Prostate gland (tissue), 2 donors: ENCODE measurements around the gene RBFOX2. TPM values are rescaled to one million over a fixed set of nuclear protein-coding genes. Genes with fewer than 3 reads are reported as not detected.

Source experiments
- DNase-seq: peaks from one replicate; pipeline ENCODE4 v3.0.0-alpha.2; 2019; ENCODE audit warnings: low spot score
- H3K27ac ChIP-seq, 2 donors: fragments of 200-600 bp; sonication (generic); 2 replicates each; pipeline ENCODE4 v1.5.1; 2017 to 2019
- H3K27me3 ChIP-seq: fragments of 200-600 bp; sonication (generic); replicated peaks from 2 replicates; pipeline ENCODE4 v1.5.1; 2019; ENCODE audit not compliant: insufficient read depth
- H3K36me3 ChIP-seq, 2 donors: fragments of 200-600 bp; sonication (generic); 1 replicate in 1 of 2; 2 replicates in 1 of 2; pipeline versions ENCODE4 v1.5.1 to v1.8.1; 2017 to 2019
- H3K4me1 ChIP-seq: fragments of 200-600 bp; sonication (generic); replicated peaks from 2 replicates; pipeline ENCODE4 v1.5.1; 2019
- H3K4me3 ChIP-seq, 2 donors: fragments of 200-600 bp; sonication (generic); 2 replicates each; pipeline ENCODE4 v1.5.1; 2017 to 2019
- H3K9me3 ChIP-seq: fragments of 200-600 bp; sonication (generic); 2 replicates; pipeline ENCODE4 v1.5.1; 2017
- CTCF ChIP-seq, 4 experiments: fragments of 200-600 bp in 2 of 4; fragments of 450-650 bp in 2 of 4; sonication (generic) in 2 of 4; IDR thresholded peaks; 1 replicate in 3 of 4; 2 replicates in 1 of 4; pipeline ENCODE4 v1.5.1; 2016 to 2019; ENCODE audit warnings: antibody characterized with exemption in 4 of 4, mild to moderate bottlenecking in 2 of 4, moderate library complexity in 2 of 4
- POLR2A ChIP-seq: fragments of 450-650 bp; IDR thresholded peaks from one replicate; pipeline ENCODE4 v1.6.1; 2016; ENCODE audit warnings: antibody characterized with exemption, mild to moderate bottlenecking
- POLR2AphosphoS5 ChIP-seq: sonication (generic); formaldehyde crosslinking; IDR thresholded peaks from one replicate; pipeline ENCODE4 v1.6.1; 2017; ENCODE audit warnings: antibody characterized with exemption
- WGBS: methylation state at CpG from one replicate; pipeline ENCODE4 v1.1.5; 2018; 5-methylcytosine and 5-hydroxymethylcytosine counted together
- intact Hi-C: fragments of 100-400 bp; cut with DNase I; formaldehyde crosslinking; loops from one replicate; pipeline ENCODE4 v1.14.2; 2022
- total RNA-seq, 2 donors: library from RNA; depleted of rRNA; stranded (reverse); fragments of >200 nt; gene quantifications; one replicate each; pipeline ENCODE4 v1.1.0, GENCODE V29; 2016

The RBFOX2 gene
- total RNA-seq, 2 donors from 2014 or later: 59.8 to 79.4 TPM

- no peaks in the 10 kb centered on the region for H3K36me3 ChIP-seq
- H3K4me3 ChIP-seq: no peak overlapping the region
- no peaks in the 10 kb centered on the region for H3K27me3 ChIP-seq
- no peak for TF ChIP-seq POLR2A
- no peak for TF ChIP-seq POLR2AphosphoS5
- no peak for TF ChIP-seq CTCF (IDR thresholded peaks at IDR 0.05)
- DNase-seq: no peak
- H3K4me1 ChIP-seq: no peaks in the 10 kb centered on the region
- no peaks in the 10 kb centered on the region for H3K9me3 ChIP-seq
- 12% methylated on average over 2 of the region's 2 CpGs for WGBS
- intact Hi-C loops: no loop called here
- H3K27ac ChIP-seq: peak overlapping the region in 1 of 2 donors; percentile 14
Observed at GRCh38 chr22:35904336-35904692, 124.3 kb downstream of the RBFOX2 start.

DNA sequence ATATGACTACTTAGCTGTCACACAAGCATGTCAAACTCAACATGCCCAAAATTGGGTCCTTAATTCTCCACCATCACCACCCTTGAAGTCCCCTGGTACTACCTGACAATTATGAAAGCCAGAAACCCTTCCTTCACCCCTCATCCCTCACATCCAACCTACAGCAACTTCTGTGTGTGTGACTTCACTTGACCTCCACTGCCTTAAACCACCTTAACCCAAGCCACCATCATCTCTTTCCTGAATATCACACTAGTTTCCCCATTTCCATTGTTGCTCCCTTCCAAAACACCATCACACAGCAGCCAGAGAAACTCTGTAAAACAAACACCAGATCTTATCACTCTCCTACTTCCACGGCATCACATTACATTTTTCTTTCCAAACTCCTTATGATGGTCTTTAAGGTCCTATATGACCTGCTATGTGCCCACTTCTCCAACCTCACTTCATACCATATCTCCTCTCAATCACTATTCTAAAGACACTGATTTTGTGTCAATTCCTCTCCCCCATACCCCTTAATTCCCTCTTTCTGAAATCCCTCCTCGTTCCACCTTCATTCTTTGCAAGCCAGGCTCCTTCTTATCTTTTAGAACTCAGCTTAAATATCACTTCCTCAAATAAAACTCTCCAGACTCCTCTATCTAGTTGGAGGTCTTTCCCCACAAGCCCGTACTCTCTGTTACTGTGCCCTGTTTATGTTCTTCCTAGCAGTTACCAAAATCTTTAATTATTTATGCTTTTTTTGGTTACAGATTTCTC, 124.9 kb downstream of the RBFOX2 start:
- Histone ChIP-seq H3K4me3 (no peak overlapping the region), H3K27ac (peak overlapping the region in 1 of 2 donors; percentile 14), H3K9me3 (no peaks in the 10 kb centered on the region), H3K36me3 (no peaks in the 10 kb centered on the region), H3K4me1 (no peaks in the 10 kb centered on the region), H3K27me3 (no peaks in the 10 kb centered on the region)
- DNase-seq: no peak
- WGBS: 16% methylated on average over 3 of the region's 3 CpGs
- intact Hi-C loops: no loop called here
- no peak for TF ChIP-seq POLR2AphosphoS5

GRCh38 chr22:35900483-35901168, 128.0 kb downstream of the RBFOX2 start:
- TF ChIP-seq POLR2A: no peak
- no peak for TF ChIP-seq CTCF (IDR thresholded peaks at IDR 0.05)
- no peak for TF ChIP-seq POLR2AphosphoS5
- WGBS: 78% methylated on average over 5 of the region's 5 CpGs
- Histone ChIP-seq H3K9me3 (no peaks in the 10 kb centered on the region), H3K36me3 (no peaks in the 10 kb centered on the region), H3K27ac (no peak overlapping the region), H3K27me3 (no peaks in the 10 kb centered on the region), H3K4me1 (no peaks in the 10 kb centered on the region), H3K4me3 (no peak overlapping the region)
- intact Hi-C loops: no loop called here
- no peak for DNase-seq

DNA sequence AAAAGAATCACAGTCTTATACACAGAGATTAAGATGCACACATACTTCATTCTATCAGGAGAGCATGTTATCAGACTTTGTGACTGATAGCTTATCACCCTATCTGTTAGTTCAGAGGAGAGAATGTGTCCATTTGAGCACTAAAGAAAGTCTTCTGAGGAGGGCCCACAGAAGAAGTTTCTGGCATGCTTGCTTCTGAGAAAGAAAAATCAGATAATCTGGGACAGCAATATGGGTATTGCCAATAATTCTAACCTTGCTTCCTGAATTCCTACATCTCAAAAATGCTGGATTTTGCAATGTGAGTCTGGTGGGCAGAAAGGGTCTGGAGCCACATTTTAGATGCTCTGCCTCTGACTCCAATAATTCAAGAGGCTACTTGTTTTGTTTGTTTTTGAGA, 128.9 kb downstream of the RBFOX2 start:
- no peaks in the 10 kb centered on the region for H3K9me3 ChIP-seq
- H3K27ac ChIP-seq: no peak overlapping the region
- no peaks in the 10 kb centered on the region for H3K36me3 ChIP-seq
- TF ChIP-seq POLR2AphosphoS5 (no peak), POLR2A (no peak), CTCF (IDR thresholded peaks at IDR 0.05) (no peak)
- no peaks in the 10 kb centered on the region for H3K27me3 ChIP-seq
- intact Hi-C loops: no loop called here
- no peak overlapping the region for H3K4me3 ChIP-seq
- peaks cover 4% of the 10 kb centered on the region for H3K4me1 ChIP-seq
- no peak for DNase-seq

DNA sequence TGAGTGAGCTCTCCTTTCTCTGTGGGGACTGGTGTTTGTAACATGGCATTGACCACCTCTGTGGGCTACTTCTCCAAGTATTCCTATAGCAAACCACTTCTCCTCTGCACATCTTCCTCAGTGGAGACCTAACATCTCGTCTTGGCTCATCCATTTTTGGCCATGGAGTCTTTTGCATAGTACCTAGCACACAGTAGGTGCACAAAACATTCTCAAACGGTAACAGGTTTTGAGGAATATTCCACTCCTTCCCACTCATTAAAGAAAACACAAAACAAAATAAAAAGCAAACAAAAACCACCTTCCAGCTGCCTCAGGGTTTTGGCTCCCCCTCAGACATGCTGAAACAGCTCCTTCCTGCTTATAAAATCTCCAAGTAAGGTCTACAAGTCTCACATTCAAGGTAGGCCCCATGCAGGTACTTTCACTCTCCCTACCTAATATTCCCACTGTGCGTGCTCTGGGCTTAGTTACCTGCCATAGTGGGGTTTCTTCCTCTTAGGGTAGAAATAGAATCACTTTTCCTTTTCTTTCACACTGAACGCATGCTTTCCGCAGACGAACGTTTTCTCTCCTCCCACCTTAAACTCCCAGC, 132.4 kb downstream of the RBFOX2 start:
- Histone ChIP-seq H3K36me3 (no peaks in the 10 kb centered on the region), H3K4me3 (no peak overlapping the region), H3K27ac (peak overlapping the region in 1 of 2 donors; percentile 18), H3K4me1 (peaks cover 4% of the 10 kb centered on the region), H3K27me3 (no peaks in the 10 kb centered on the region), H3K9me3 (no peaks in the 10 kb centered on the region)
- intact Hi-C loops: no loop called here
- DNase-seq: no peak
- 48% methylated on average over 7 of the region's 7 CpGs for WGBS
- TF ChIP-seq POLR2AphosphoS5 (peak; percentile 55), POLR2A (no peak), CTCF (IDR thresholded peaks at IDR 0.05) (no peak)
